GM13977 (cell line): Measurements from ENCODE around the gene CADPS.

Source experiments
- DNase-seq: peaks from one replicate; pipeline ENCODE4 v3.0.0; 2012; ENCODE audit warnings: low spot score
- in situ Hi-C: fragments of 300-500 bp; cut with MboI; formaldehyde crosslinking; loops from one replicate; pipeline ENCODE4 v1.12.0; 2022; ENCODE audit warnings: low sequenced_read_pairs, low pct_unique_long_range_greater_than_20kb, mixed read lengths, inconsistent platforms; ENCODE audit not compliant: unreplicated experiment
- TF ChIP-seq, protein P1 (sequence below): IDR thresholded peaks from 2 replicates; pipeline ENCODE4 v1.5.1; 2012; ENCODE audit warnings: mild to moderate bottlenecking, control low read depth; ENCODE audit not compliant: insufficient read depth; ENCODE audit errors: extremely low read depth, missing control alignments

The CADPS gene

DNA sequence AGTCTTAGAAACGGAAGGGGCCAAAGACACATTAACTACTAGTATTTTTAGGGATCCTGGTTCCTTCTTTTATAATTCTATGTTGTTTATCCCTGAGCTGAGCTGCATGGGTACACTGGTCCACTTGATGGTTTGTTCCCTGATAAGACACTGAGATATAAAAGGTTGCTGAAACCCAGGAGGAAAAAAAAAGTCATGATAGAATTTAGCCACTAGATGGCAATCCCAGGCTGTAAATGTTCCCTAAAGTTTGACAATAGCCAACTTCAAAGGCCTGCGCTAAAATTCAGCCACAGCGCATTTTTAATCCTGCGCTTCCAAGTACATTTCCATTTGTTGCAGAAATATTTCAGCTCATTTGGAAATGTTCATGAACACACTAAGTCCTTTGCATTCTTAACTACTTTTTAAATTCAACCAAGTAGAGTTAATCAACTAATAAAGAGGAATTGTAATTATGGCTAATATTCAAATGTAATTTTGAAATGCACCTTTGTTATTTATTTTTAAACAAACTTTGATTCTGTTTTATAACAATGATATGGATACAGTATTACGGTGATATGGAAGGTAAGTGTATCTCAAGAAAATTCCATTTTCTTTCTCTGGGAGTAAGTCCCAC lies 252.6 kb downstream of the CADPS start:
- TF ChIP-seq, protein P1, sequence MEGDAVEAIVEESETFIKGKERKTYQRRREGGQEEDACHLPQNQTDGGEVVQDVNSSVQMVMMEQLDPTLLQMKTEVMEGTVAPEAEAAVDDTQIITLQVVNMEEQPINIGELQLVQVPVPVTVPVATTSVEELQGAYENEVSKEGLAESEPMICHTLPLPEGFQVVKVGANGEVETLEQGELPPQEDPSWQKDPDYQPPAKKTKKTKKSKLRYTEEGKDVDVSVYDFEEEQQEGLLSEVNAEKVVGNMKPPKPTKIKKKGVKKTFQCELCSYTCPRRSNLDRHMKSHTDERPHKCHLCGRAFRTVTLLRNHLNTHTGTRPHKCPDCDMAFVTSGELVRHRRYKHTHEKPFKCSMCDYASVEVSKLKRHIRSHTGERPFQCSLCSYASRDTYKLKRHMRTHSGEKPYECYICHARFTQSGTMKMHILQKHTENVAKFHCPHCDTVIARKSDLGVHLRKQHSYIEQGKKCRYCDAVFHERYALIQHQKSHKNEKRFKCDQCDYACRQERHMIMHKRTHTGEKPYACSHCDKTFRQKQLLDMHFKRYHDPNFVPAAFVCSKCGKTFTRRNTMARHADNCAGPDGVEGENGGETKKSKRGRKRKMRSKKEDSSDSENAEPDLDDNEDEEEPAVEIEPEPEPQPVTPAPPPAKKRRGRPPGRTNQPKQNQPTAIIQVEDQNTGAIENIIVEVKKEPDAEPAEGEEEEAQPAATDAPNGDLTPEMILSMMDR, result peak; percentile 55
- in situ Hi-C loops, result no loop called here
- peak; percentile 10 for DNase-seq

DNA sequence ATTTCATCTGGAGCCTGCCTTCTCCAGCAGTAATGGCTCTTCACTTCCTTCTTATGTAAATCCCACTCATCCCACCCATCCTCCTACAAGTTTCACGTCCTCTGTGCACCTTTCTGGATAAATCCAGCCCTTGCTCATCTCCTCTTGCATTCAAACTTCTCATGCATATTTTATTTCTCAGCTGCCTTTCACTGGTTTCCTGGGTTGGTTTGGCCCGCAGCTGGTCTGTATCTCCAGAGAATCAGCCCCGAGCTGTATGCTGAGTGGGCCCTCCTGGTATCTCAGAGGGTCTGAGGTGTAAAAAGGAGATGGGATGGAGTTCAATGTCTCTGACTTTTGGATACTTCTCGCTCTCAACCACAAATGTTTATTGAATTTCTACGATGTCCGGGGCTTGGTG lies 253.3 kb downstream of the CADPS start:
- DNase-seq, result no peak
- TF ChIP-seq, protein P1, result no peak
- in situ Hi-C loops, result no loop called here

DNA sequence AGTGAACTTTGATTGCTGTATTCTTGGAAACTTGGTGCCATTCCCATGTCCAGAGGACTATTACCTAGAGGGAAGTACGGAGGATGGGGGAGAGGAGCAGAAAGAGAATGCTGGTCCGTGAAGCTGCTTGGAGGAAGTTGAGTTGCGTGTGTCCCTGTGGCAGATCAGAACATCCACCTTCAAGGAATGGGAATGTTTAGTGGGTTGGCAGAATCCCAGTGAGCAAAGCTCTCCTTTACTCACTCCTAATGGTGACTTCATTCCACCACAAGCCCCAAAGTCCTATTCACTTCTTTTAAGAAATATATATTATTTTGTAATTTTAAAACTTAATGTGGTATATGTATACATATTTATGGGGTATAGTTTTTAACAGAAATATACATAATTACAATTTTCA lies 254.0 kb downstream of the CADPS start:
- DNase-seq, result no peak
- in situ Hi-C loops, result no loop called here
- TF ChIP-seq, protein P1, result no peak

DNA sequence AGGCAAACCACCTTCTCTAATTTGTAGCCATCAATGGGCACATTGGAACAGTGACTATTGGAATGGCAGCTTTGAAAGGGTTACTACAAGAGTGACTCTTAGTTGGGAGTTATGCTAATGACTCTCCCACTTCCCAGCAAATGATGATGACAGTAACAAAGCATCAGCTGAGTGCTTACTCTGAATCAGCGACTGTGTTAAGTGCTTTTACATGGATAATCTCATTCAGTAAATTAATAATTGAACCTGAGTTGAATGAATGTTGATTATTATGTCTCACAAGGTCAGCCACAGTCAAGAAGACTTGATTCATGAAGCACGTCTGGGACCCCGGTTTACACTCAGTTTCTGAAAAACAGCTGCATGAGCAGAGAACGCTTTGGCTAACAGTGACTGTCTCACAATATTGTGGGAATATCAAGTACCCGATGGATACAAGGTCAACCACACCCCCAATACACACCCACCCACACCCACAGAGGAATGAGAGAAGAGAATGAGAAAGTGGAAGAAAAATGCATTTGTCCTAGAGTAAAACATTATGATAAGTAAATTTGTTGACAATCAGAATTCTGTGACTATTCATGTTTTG lies 259.9 kb downstream of the CADPS start:
- TF ChIP-seq, protein P1, result no peak
- in situ Hi-C loops, result no loop called here
- DNase-seq, result no peak

DNA sequence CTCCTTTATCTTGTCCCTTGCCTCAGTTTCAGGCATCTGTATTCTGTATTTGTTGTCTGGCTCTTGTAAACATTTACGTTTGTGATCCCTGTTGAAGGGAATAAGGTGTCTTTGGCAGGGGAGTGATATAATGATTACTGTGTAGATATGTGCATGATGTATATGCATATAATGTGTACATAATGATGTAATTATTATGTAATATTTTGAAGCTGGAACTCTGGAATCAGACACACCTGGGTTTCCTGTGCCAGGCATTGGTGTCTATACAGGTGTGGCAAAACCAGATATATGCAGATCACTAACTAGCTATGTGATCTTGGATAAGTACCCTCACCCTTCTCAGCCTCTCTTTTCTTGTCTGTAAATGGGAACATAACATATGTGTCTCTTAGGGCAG lies 260.7 kb downstream of the CADPS start:
- TF ChIP-seq, protein P1, result no peak
- in situ Hi-C loops, result no loop called here
- no peak for DNase-seq

DNA sequence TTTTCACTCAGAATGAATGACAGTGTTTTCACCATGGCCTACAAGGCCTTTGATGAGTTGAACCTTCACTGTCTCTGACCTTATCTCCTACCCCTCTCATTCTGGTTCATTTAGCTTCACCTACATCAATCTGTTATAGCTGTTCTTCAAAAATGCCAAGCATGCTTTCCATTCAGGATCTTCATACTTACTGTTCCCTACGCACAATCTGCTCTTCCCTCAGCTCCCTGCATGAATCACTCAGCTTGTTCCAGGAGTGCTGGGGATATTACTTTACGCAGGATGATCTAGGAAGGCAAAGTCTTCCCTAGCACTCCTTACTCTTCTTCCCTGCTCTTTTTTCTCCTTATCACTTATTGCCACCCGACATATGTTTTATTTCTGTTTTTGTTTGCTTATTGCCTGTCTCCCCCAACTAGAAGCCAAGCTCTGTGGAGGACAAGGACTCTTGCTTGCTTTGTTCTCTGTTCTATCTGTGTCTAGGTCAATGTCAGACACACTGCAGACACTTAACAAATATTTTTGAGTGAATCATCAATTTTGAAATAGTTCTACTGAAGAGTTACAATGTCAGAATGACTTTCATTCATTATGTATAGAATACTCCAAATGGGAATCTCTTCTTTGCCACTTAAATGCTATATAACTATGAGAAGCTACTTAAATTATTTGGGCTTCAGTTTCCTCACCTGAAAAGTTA lies 263.5 kb downstream of the CADPS start:
- in situ Hi-C loops, result no loop called here
- TF ChIP-seq, protein P1, result no peak
- DNase-seq, result no peak
